Immature natural killer cell (primary cell): ENCODE data around the gene FSD1L. TPM values are rescaled to one million over a fixed set of nuclear protein-coding genes. Genes with fewer than 3 reads are reported as not detected.
"Not testable (repeated sequence)": the region's sequence is repeated elsewhere in the genome, so short reads cannot be mapped to it uniquely, and the experiment has no call there.

Source experiments
- DNase-seq, 3 donors: peaks; one replicate each; pipeline ENCODE4 v3.0.0; 2022; ENCODE audit warnings: mixed read lengths in 1 of 3
- H3K27ac Mint-ChIP-seq, 6 donors: one replicate each; pipeline ENCODE4 v1.8.0; 2020; ENCODE audit warnings: mixed read lengths in 6 of 6, mild to moderate bottlenecking in 5 of 6, inconsistent platforms in 4 of 6, moderate library complexity in 3 of 6
- H3K27me3 Mint-ChIP-seq, 3 donors: one replicate each; pipeline ENCODE4 v1.8.0; 2020 to 2021; ENCODE audit warnings: low read depth in 3 of 3, mild to moderate bottlenecking in 3 of 3, mixed read lengths in 3 of 3, moderate library complexity in 3 of 3, inconsistent platforms in 1 of 3
- H3K36me3 Mint-ChIP-seq, 3 donors: one replicate each; pipeline ENCODE4 v1.8.0; 2020; ENCODE audit warnings: mixed read lengths in 3 of 3, inconsistent platforms in 2 of 3, mild to moderate bottlenecking in 2 of 3
- H3K4me1 Mint-ChIP-seq, 2 donors: one replicate each; pipeline ENCODE4 v1.8.0; 2020; ENCODE audit warnings: inconsistent platforms in 2 of 2, mild to moderate bottlenecking in 2 of 2, mixed read lengths in 2 of 2, moderate library complexity in 1 of 2
- H3K4me3 Mint-ChIP-seq, 5 donors: one replicate each; pipeline ENCODE4 v1.8.0; 2020; ENCODE audit warnings: mild to moderate bottlenecking in 5 of 5, mixed read lengths in 5 of 5, inconsistent platforms in 3 of 5, moderate library complexity in 3 of 5
- H3K9me3 Mint-ChIP-seq, 6 donors: one replicate each; pipeline ENCODE4 v1.8.0; 2020; ENCODE audit warnings: mild to moderate bottlenecking in 6 of 6, mixed read lengths in 6 of 6, inconsistent platforms in 4 of 6, moderate library complexity in 3 of 6
- polyA plus RNA-seq, 3 donors: library from polyadenylated mRNA; unstranded; fragments of 300-500 nt; fragmentation: Illumina TruSeq; gene quantifications; one replicate each; pipeline ENCODE4 v1.2.3, GENCODE V29; 2021

The FSD1L gene
- polyA plus RNA-seq, 3 donors from 2014 or later = 0.26 to 4.7 (median 0.91) TPM

- not testable (repeated sequence) for H3K27ac Mint-ChIP-seq, H3K9me3 Mint-ChIP-seq, H3K27me3 Mint-ChIP-seq, H3K4me3 Mint-ChIP-seq, H3K4me1 Mint-ChIP-seq, DNase-seq
- peaks cover 7 to 15% (median 9%) of the 10 kb centered on the region in 3 donors for H3K36me3 Mint-ChIP-seq
Observed at GRCh38 chr9:105581550-105581949, 133.7 kb downstream of the FSD1L start.

- DNase-seq = no peak
- Mint-ChIP-seq H3K27me3 (no peaks in the 10 kb centered on the region), H3K9me3 (peaks cover 0 to 15% (median 8%) of the 10 kb centered on the region in 6 donors), H3K36me3 (peaks cover 29 to 32% (median 30%) of the 10 kb centered on the region in 3 donors), H3K4me3 (no peak overlapping the region), H3K4me1 (no peaks in the 10 kb centered on the region), H3K27ac (no peak overlapping the region)
Observed at GRCh38 chr9:105593145-105593544, 145.3 kb downstream of the FSD1L start.

Other genes with a start within 250 kb of the FSD1L start
- 10 to 100 TPM; 13.1 to 30.9 (median 25.0) TPM for gene SLC44A1, start 203.4 kb upstream of the FSD1L start, polyA plus RNA-seq
- gene FKTN, start 110.1 kb downstream of the FSD1L start, polyA plus RNA-seq = 1 to 10 TPM in 2 of 3 donors, under 1 TPM in 1; 0.52 to 3.8 (median 1.5) TPM
- not detected for gene TAL2, start 214.4 kb downstream of the FSD1L start, polyA plus RNA-seq
- gene TMEM38B, start 246.5 kb downstream of the FSD1L start, polyA plus RNA-seq = 10 to 100 TPM; 15.9 to 21.3 (median 17.9) TPM